Esophagus squamous epithelium (tissue), 4 donors: ENCODE measurements around the gene SSH2.

ENCODE experiments used
- POLR2A ChIP-seq, 4 donors: fragments of 450-650 bp; IDR thresholded peaks; one replicate each; pipeline ENCODE4 v1.6.1; 2017; ENCODE audit warnings: antibody characterized with exemption in 4 of 4, mild to moderate bottlenecking in 4 of 4, moderate library complexity in 3 of 4
- TF ChIP-seq, protein P1 (sequence below), 6 experiments: fragments of 450-650 bp in 4 of 6; fragments of 200-600 bp in 2 of 6; sonication (generic) in 2 of 6; IDR thresholded peaks; one replicate each; pipeline ENCODE4 v1.5.1; 2016 to 2019; ENCODE audit warnings: antibody characterized with exemption in 6 of 6, mild to moderate bottlenecking in 4 of 6, moderate library complexity in 4 of 6

DNA sequence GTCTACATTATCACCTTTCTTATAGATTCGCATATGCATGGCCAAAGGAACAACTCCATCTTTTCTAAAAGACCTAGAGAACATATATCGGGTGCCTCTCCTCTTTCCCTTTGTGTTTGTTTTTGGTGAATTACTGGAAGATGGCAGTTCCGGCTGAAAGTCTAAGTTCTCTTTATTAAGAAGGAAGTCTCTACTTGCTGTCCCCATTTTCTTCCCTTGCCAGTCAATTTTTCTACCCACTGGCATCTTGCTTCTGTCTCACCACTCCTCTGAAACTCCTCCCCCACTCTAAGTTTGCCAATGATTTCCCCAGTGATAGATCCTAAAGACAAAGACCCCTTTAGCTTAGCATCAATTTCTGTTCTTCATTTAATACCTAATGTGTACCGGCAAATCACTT lies 213.5 kb downstream of the SSH2 start:
- TF ChIP-seq POLR2A (IDR thresholded peaks at IDR 0.05) = no peak
- TF ChIP-seq, protein P1, sequence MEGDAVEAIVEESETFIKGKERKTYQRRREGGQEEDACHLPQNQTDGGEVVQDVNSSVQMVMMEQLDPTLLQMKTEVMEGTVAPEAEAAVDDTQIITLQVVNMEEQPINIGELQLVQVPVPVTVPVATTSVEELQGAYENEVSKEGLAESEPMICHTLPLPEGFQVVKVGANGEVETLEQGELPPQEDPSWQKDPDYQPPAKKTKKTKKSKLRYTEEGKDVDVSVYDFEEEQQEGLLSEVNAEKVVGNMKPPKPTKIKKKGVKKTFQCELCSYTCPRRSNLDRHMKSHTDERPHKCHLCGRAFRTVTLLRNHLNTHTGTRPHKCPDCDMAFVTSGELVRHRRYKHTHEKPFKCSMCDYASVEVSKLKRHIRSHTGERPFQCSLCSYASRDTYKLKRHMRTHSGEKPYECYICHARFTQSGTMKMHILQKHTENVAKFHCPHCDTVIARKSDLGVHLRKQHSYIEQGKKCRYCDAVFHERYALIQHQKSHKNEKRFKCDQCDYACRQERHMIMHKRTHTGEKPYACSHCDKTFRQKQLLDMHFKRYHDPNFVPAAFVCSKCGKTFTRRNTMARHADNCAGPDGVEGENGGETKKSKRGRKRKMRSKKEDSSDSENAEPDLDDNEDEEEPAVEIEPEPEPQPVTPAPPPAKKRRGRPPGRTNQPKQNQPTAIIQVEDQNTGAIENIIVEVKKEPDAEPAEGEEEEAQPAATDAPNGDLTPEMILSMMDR (IDR thresholded peaks at IDR 0.05) = no peak
